PC-3 (cell line): ENCODE data around the gene SFSWAP. TPM values are rescaled to one million over a fixed set of nuclear protein-coding genes. Genes with fewer than 3 reads are reported as not detected.
A peak's percentile ranks its signal among the peaks of the same experiment; 100 is the strongest.

ENCODE experiments used
- ATAC-seq: fragments of 200-7000 bp; cut with Tn5 transposase; 2 replicates; pipeline ENCODE4 v1.9.1; 2020; ENCODE audit warnings: mild to moderate bottlenecking, moderate library complexity
- BruUV-seq: library from RNA; stranded (reverse); fragments of 400-500 nt; replicated peaks from 2 replicates; lab custom pipeline; 2021; lab: Mats Ljungman, UMichigan
- CTCF ChIA-PET: fragments of 300-600 bp; sonication (Branson Sonifier 250); formaldehyde crosslinking; loops from one replicate; lab custom pipeline; 2022; ENCODE audit warnings: antibody characterized with exemption; lab: Charles Lee
- POLR2A ChIA-PET: fragments of 300-600 bp; sonication (Branson Sonifier 250); formaldehyde crosslinking; loops from one replicate; lab custom pipeline; 2022; ENCODE audit warnings: antibody characterized with exemption; ENCODE audit not compliant: unreplicated experiment; lab: Charles Lee
- DNase-seq: peaks from one replicate; pipeline ENCODE4 v3.0.0-alpha.2; 2015
- H2AFZ ChIP-seq: fragments of 300-600 bp; sonication (generic); 2 replicates; pipeline ENCODE4 v1.6.0; 2016; ENCODE audit warnings: antibody characterized with exemption, low read length
- H3F3A ChIP-seq: fragments of 300-600 bp; sonication (generic); one replicate; pipeline ENCODE4 v1.6.0; 2017; ENCODE audit warnings: antibody characterized with exemption, low read length, control low read depth, mild to moderate bottlenecking; ENCODE audit not compliant: unreplicated experiment
- H3K27ac ChIP-seq: fragments of 300-600 bp; sonication (generic); 2 replicates; pipeline ENCODE4 v1.5.1; 2016; ENCODE audit warnings: mild to moderate bottlenecking, low read length
- H3K27me3 ChIP-seq: fragments of 300-600 bp; sonication (generic); 2 replicates; pipeline ENCODE4 v1.6.1; 2016; ENCODE audit warnings: low read length, mixed read lengths
- H3K36me3 ChIP-seq: fragments of 300-600 bp; sonication (generic); 2 replicates; pipeline ENCODE4 v1.6.1; 2016; ENCODE audit warnings: low read depth, mixed run types, low read length, mixed read lengths
- H3K4me1 ChIP-seq: fragments of 300-600 bp; sonication (generic); 2 replicates; pipeline ENCODE4 v1.5.1; 2016; ENCODE audit warnings: low read length; ENCODE audit not compliant: insufficient read depth
- H3K4me2 ChIP-seq: fragments of 300-600 bp; sonication (generic); 2 replicates; pipeline ENCODE4 v1.6.0; 2016; ENCODE audit warnings: low read length
- H3K4me3 ChIP-seq: fragments of 300-600 bp; sonication (generic); 2 replicates; pipeline ENCODE4 v1.5.1; 2016; ENCODE audit warnings: mild to moderate bottlenecking, low read length, mixed read lengths
- H3K79me2 ChIP-seq: fragments of 300-600 bp; sonication (generic); 2 replicates; pipeline ENCODE4 v1.6.1; 2017; ENCODE audit warnings: low read length, mixed read lengths
- H3K9ac ChIP-seq: fragments of 300-600 bp; sonication (generic); 2 replicates; pipeline ENCODE4 v1.6.0; 2016; ENCODE audit warnings: mild to moderate bottlenecking, low read length
- H3K9me2 ChIP-seq: fragments of 300-600 bp; sonication (generic); replicated peaks from 2 replicates; pipeline ENCODE4 v1.6.1; 2016; ENCODE audit warnings: mixed run types, low read length, mixed read lengths
- H3K9me3 ChIP-seq: fragments of 300-600 bp; sonication (generic); 2 replicates; pipeline ENCODE4 v1.6.1; 2016; ENCODE audit warnings: low read length, mixed read lengths
- H4K20me1 ChIP-seq: fragments of 300-600 bp; sonication (generic); 2 replicates; pipeline ENCODE4 v1.6.1; 2016; ENCODE audit warnings: low read length, mixed read lengths
- CTCF ChIP-seq: fragments of 300-600 bp; sonication (generic); conservative IDR thresholded peaks from 2 replicates; pipeline ENCODE4 v1.5.1; 2017; ENCODE audit warnings: antibody characterized with exemption, low read depth, mild to moderate bottlenecking, low read length
- EZH2 ChIP-seq: fragments of 300-600 bp; sonication (generic); IDR thresholded peaks from one replicate; pipeline ENCODE4 v1.6.1; 2017; ENCODE audit warnings: antibody characterized with exemption, mild to moderate bottlenecking, low read length; ENCODE audit not compliant: unreplicated experiment
- EZH2phosphoT487 ChIP-seq: fragments of 300-600 bp; sonication (generic); IDR thresholded peaks from 2 replicates; pipeline ENCODE4 v1.6.1; 2018; ENCODE audit warnings: mild to moderate bottlenecking, antibody characterized with exemption, low read length, borderline replicate concordance
- intact Hi-C: fragments of 100-400 bp; cut with micrococcal nuclease; formaldehyde crosslinking; loops from 2 replicates; pipeline ENCODE4 v1.9.0; 2023
- total RNA-seq: library from RNA; depleted of rRNA; stranded (reverse); fragments of >200 nt; gene quantifications from 2 replicates; pipeline ENCODE4 v1.2.3, GENCODE V29; 2014

The SFSWAP gene
- total RNA-seq, 1 experiment from 2014 or later = 57.5 TPM

DNA sequence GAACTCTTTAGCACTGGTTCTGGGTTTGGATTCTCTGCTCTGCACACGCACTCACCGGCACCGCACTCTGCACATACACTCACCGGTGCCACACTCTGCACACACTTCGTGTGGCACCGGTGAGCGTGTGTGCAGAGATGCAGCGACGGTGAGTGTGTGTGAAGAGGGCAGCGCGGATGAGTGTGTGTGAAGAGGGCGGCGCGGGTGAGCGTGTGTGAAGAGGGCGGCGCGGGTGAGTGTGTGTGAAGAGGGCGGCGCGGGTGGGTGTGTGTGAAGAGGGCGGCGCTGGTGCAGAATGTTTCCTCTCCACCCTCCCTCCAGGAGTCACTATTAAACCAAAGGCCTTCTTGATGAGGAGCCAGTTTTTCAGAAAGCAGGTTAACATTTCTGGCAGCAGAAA lies 68.1 kb downstream of the SFSWAP start:
- Histone ChIP-seq H2AFZ (no peak overlapping the region), H3K27ac (no peak overlapping the region), H3K36me3 (peaks cover 36% of the 10 kb centered on the region), H3K4me1 (peaks cover 20% of the 10 kb centered on the region), H3K79me2 (peaks cover 5% of the 10 kb centered on the region; the same call in 1 of the 2 replicates), H4K20me1 (no peaks in the 10 kb centered on the region), H3K9me3 (no peaks in the 10 kb centered on the region), H3F3A (peaks cover 2% of the 10 kb centered on the region), H3K4me2 (no peak overlapping the region), H3K4me3 (no peak overlapping the region), H3K9ac (no peak overlapping the region), H3K27me3 (no peaks in the 10 kb centered on the region), H3K9me2 (no peaks in the 10 kb centered on the region)
- TF ChIP-seq EZH2 (no peak), CTCF (no peak), EZH2phosphoT487 (no peak)
- ATAC-seq (no peak), DNase-seq (no peak)
- intact Hi-C loops = no loop called here
- ChIA-PET CTCF (no interaction called here), POLR2A (no interaction called here)
- BruUV-seq = no TSS peak

GRCh38 chr12:131782061-131782460 lies 71.2 kb downstream of the SFSWAP start:
- Histone ChIP-seq H3K4me1 (peaks cover 25% of the 10 kb centered on the region), H3K36me3 (peaks cover 37% of the 10 kb centered on the region), H3K27me3 (no peaks in the 10 kb centered on the region), H4K20me1 (no peaks in the 10 kb centered on the region), H3F3A (peaks cover 4% of the 10 kb centered on the region), H3K79me2 (no peaks in the 10 kb centered on the region), H3K27ac (no peak overlapping the region), H3K9me2 (no peaks in the 10 kb centered on the region), H3K9me3 (no peaks in the 10 kb centered on the region), H3K4me3 (no peak overlapping the region), H3K9ac (no peak overlapping the region), H2AFZ (no peak overlapping the region), H3K4me2 (no peak overlapping the region)
- intact Hi-C loops = loop anchor here (5.0 kb wide), 1 partner anchor 45 kb away; no protein-coding TSS in a partner anchor
- ChIA-PET POLR2A (no interaction called here), CTCF (no interaction called here)
- no peak for DNase-seq
- ATAC-seq = no peak
- no TSS peak for BruUV-seq
- TF ChIP-seq CTCF (no peak), EZH2 (no peak), EZH2phosphoT487 (no peak)

GRCh38 chr12:131783915-131784541 lies 73.1 kb downstream of the SFSWAP start:
- H4K20me1 ChIP-seq = no peaks in the 10 kb centered on the region
- H3K4me3 ChIP-seq = peak overlapping the region; percentile 33
- peak overlapping the region; percentile 63 for H3K4me2 ChIP-seq
- no peaks in the 10 kb centered on the region for H3K79me2 ChIP-seq
- CTCF ChIA-PET = interaction anchor here (0.6 kb wide), 1 partner anchor 72 kb away, joined by 5 read pairs; no protein-coding TSS in a partner anchor
- H3K27me3 ChIP-seq = no peaks in the 10 kb centered on the region
- POLR2A ChIA-PET = no interaction called here
- intact Hi-C loops = loop anchor here (2.0 to 5.0 kb wide), 2 partner anchors 45 to 47 kb away; partner anchors contain the start of gene MMP17
- no peaks in the 10 kb centered on the region for H3K9me3 ChIP-seq
- H3K27ac ChIP-seq = peak overlapping the region; percentile 78
- peaks cover 4% of the 10 kb centered on the region for H3F3A ChIP-seq
- peak overlapping the region; percentile 22; the same call in 1 of the 2 replicates for H2AFZ ChIP-seq
- BruUV-seq = TSS peak; percentile 15
- peak; percentile 84 for DNase-seq
- peaks cover 44% of the 10 kb centered on the region for H3K36me3 ChIP-seq
- peaks cover 25% of the 10 kb centered on the region for H3K4me1 ChIP-seq
- H3K9me2 ChIP-seq = no peaks in the 10 kb centered on the region
- H3K9ac ChIP-seq = peak overlapping the region; percentile 11
- ATAC-seq = peak; percentile 86
- no peak for TF ChIP-seq EZH2
- no peak for TF ChIP-seq CTCF
- TF ChIP-seq EZH2phosphoT487 = no peak
